H9 (cell line): ENCODE data around the gene NRP1. TPM values are rescaled to one million over a fixed set of nuclear protein-coding genes. Genes with fewer than 3 reads are reported as not detected.

Experiments used
- DNase-seq: peaks from one replicate; pipeline ENCODE4 v3.0.0-alpha.2; 2017
- H2AFZ ChIP-seq: one replicate; pipeline ENCODE4 v1.6.1; 2013; ENCODE audit warnings: mild to moderate bottlenecking, low read length, control low read depth, moderate library complexity
- H2AK5ac ChIP-seq: 2 replicates; pipeline ENCODE4 v1.6.1; 2013; ENCODE audit warnings: low read length, control low read depth, mixed read lengths; ENCODE audit not compliant: insufficient read length
- H2BK120ac ChIP-seq: one replicate; pipeline ENCODE4 v1.6.1; 2013; ENCODE audit warnings: low read depth, mild to moderate bottlenecking, low read length, control low read depth, inconsistent platforms; ENCODE audit not compliant: poor library complexity, severe bottlenecking
- H2BK12ac ChIP-seq: 2 replicates; pipeline ENCODE4 v1.6.1; 2013; ENCODE audit warnings: low read length, control low read depth, mixed read lengths, low read depth; ENCODE audit not compliant: insufficient read length
- H2BK15ac ChIP-seq: 2 replicates; pipeline ENCODE4 v1.6.1; 2013; ENCODE audit warnings: low read depth, low read length, control low read depth
- H2BK20ac ChIP-seq: one replicate; pipeline ENCODE4 v1.6.1; 2013; ENCODE audit warnings: low read depth, mild to moderate bottlenecking, low read length, control low read depth, inconsistent platforms; ENCODE audit not compliant: poor library complexity, severe bottlenecking
- H2BK5ac ChIP-seq: 2 replicates; pipeline ENCODE4 v1.6.1; 2013; ENCODE audit warnings: low read length, control low read depth, mixed read lengths; ENCODE audit not compliant: insufficient read length
- H3K14ac ChIP-seq: 2 replicates; pipeline ENCODE4 v1.6.1; 2013; ENCODE audit warnings: low read length, control low read depth; ENCODE audit not compliant: insufficient read depth
- H3K18ac ChIP-seq: 2 replicates; pipeline ENCODE4 v1.6.1; 2013; ENCODE audit warnings: low read depth, mild to moderate bottlenecking, mixed read lengths, low read length, control low read depth; ENCODE audit not compliant: insufficient read length
- H3K23ac ChIP-seq: 2 replicates; pipeline ENCODE4 v1.6.1; 2013; ENCODE audit warnings: low read length, control low read depth, mixed read lengths, low read depth; ENCODE audit not compliant: insufficient read length
- H3K23me2 ChIP-seq: 2 replicates; pipeline ENCODE4 v1.6.1; 2013; ENCODE audit warnings: low read depth, mild to moderate bottlenecking, mixed read lengths, low read length, control low read depth; ENCODE audit not compliant: insufficient read length, poor library complexity, severe bottlenecking
- H3K27ac ChIP-seq: 2 replicates; pipeline ENCODE4 v1.5.1; 2013; ENCODE audit warnings: low read length, control low read depth, mixed read lengths, low read depth; ENCODE audit not compliant: insufficient read length
- H3K27me3 ChIP-seq: 2 replicates; pipeline ENCODE4 v1.6.1; 2013; ENCODE audit warnings: low read length, control low read depth, inconsistent platforms; ENCODE audit not compliant: insufficient read depth
- H3K4ac ChIP-seq: 2 replicates; pipeline ENCODE4 v1.6.1; 2013; ENCODE audit warnings: low read depth, mild to moderate bottlenecking, control low read depth, inconsistent platforms, low read length, moderate library complexity
- H3K4me1 ChIP-seq: 2 replicates; pipeline ENCODE4 v1.6.1; 2013; ENCODE audit warnings: low read length, control low read depth, inconsistent platforms; ENCODE audit not compliant: insufficient read depth
- H3K4me2 ChIP-seq: 2 replicates; pipeline ENCODE4 v1.6.1; 2013; ENCODE audit warnings: low read length, control low read depth, mixed read lengths; ENCODE audit not compliant: insufficient read length, insufficient read depth
- H3K56ac ChIP-seq: 2 replicates; pipeline ENCODE4 v1.6.1; 2013; ENCODE audit warnings: low read depth, mild to moderate bottlenecking, mixed read lengths, low read length, control low read depth; ENCODE audit not compliant: insufficient read length
- H3K79me1 ChIP-seq: 2 replicates; pipeline ENCODE4 v1.6.1; 2013; ENCODE audit warnings: low read depth, mild to moderate bottlenecking, moderate library complexity, low read length, control low read depth, inconsistent platforms; ENCODE audit not compliant: insufficient read depth, poor library complexity, severe bottlenecking
- H3K79me2 ChIP-seq: 2 replicates; pipeline ENCODE4 v1.6.1; 2013; ENCODE audit warnings: low read length, control low read depth, inconsistent platforms; ENCODE audit not compliant: insufficient read depth
- H3K9ac ChIP-seq: 2 replicates; pipeline ENCODE4 v1.6.1; 2013; ENCODE audit warnings: low read length, control low read depth, mixed read lengths; ENCODE audit not compliant: insufficient read length; ENCODE audit errors: extremely low read depth
- H3K9me3 ChIP-seq: one replicate; pipeline ENCODE4 v1.6.1; 2013; ENCODE audit warnings: low read depth, low read length, inconsistent platforms; ENCODE audit not compliant: control insufficient read depth
- H3T11ph ChIP-seq: one replicate; pipeline ENCODE4 v1.6.1; 2013; ENCODE audit warnings: mild to moderate bottlenecking, low read length, control low read depth, inconsistent platforms
- H4K20me1 ChIP-seq: one replicate; pipeline ENCODE4 v1.6.1; 2013; ENCODE audit not compliant: control insufficient read depth, insufficient read length, insufficient read depth
- H4K5ac ChIP-seq: 2 replicates; pipeline ENCODE4 v1.6.1; 2013; ENCODE audit warnings: low read depth, mild to moderate bottlenecking, mixed read lengths, low read length, control low read depth; ENCODE audit not compliant: insufficient read length
- H4K8ac ChIP-seq: replicated peaks from 2 replicates; pipeline ENCODE4 v1.6.1; 2013; ENCODE audit warnings: low read length, control low read depth, mixed read lengths, low read depth; ENCODE audit not compliant: insufficient read length
- H4K91ac ChIP-seq: 2 replicates; pipeline ENCODE4 v1.6.1; 2013; ENCODE audit warnings: low read depth, mild to moderate bottlenecking, moderate library complexity, mixed read lengths, low read length, control low read depth; ENCODE audit not compliant: insufficient read length
- H3K27ac Mint-ChIP-seq, 3 experiments: 2 replicates in 2 of 3; 3 replicates in 1 of 3; pipeline ENCODE4 v1.8.0; 2020 to 2021; ENCODE audit warnings: mixed read lengths in 3 of 3, mild to moderate bottlenecking in 1 of 3, moderate library complexity in 1 of 3
- H3K27me3 Mint-ChIP-seq: 2 replicates; pipeline ENCODE4 v1.8.0; 2021; ENCODE audit warnings: low read depth, mild to moderate bottlenecking, moderate library complexity, mixed read lengths
- H3K36me3 Mint-ChIP-seq, 3 experiments: 2 replicates in 2 of 3; 3 replicates in 1 of 3; pipeline ENCODE4 v1.8.0; 2020 to 2021; ENCODE audit warnings: low read depth in 3 of 3, mixed read lengths in 3 of 3; ENCODE audit not compliant: insufficient read depth in 1 of 3
- H3K4me1 Mint-ChIP-seq, 2 experiments: 2 replicates each; pipeline ENCODE4 v1.8.0; 2020; ENCODE audit warnings: mixed read lengths in 2 of 2
- H3K4me3 Mint-ChIP-seq, 2 experiments: 2 replicates in 1 of 2; 3 replicates in 1 of 2; pipeline ENCODE4 v1.8.0; 2020 to 2021; ENCODE audit warnings: mild to moderate bottlenecking in 2 of 2, mixed read lengths in 2 of 2, moderate library complexity in 1 of 2
- H3K9me3 Mint-ChIP-seq, 2 experiments: 2 replicates in 1 of 2; 3 replicates in 1 of 2; pipeline ENCODE4 v1.8.0; 2020; ENCODE audit warnings: mild to moderate bottlenecking in 2 of 2, mixed read lengths in 2 of 2, moderate library complexity in 1 of 2
- CTCF ChIP-seq: fragments of 200-600 bp; sonication (generic); conservative IDR thresholded peaks from 3 replicates; pipeline ENCODE4 v1.8.0; 2021; ENCODE audit warnings: antibody characterized with exemption, mild to moderate bottlenecking
- WGBS: extraction: QIAGEN DNeasy Blood & Tissue Kit; methylation state at CpG from one replicate; pipeline ENCODE4 v1.1.7; 2013; ENCODE audit warnings: missing lambda C conversion rate, low lambda C conversion rate, mixed read lengths; ENCODE audit not compliant: insufficient read length; ENCODE audit errors: extremely low coverage; 5-methylcytosine and 5-hydroxymethylcytosine counted together
- total RNA-seq: library from RNA; stranded (reverse); gene quantifications from 2 replicates; pipeline ENCODE4 v1.2.1, GENCODE V29; 2021

Gene NRP1
- total RNA-seq, 1 experiment from 2014 or later = 4.6 TPM

- no peaks in the 10 kb centered on the region for H3K79me1 ChIP-seq
- H4K8ac ChIP-seq = no peak overlapping the region
- no peak overlapping the region for H2BK5ac ChIP-seq
- no peak overlapping the region for H4K5ac ChIP-seq
- Mint-ChIP-seq H3K27me3 (no peaks in the 10 kb centered on the region), H3K9me3 (no peaks in the 10 kb centered on the region), H3K27ac (0 out of 7 replicates have a peak overlapping the region, but pooled peaks of 1 of the 3 experiments have one; percentile 4), H3K4me1 (peaks cover 17 to 25% of the 10 kb centered on the region in 2 experiments), H3K36me3 (no peaks in the 10 kb centered on the region), H3K4me3 (no peak overlapping the region)
- no peak overlapping the region for H3K9ac ChIP-seq
- no peak overlapping the region for H3K4me2 ChIP-seq
- no CpG with 5 or more reads among the region's 3 CpGs for WGBS
- no peak overlapping the region for H3K56ac ChIP-seq
- no peak overlapping the region for H3K27ac ChIP-seq
- H3K23me2 ChIP-seq = no peaks in the 10 kb centered on the region
- no peak overlapping the region for H4K91ac ChIP-seq
- no peaks in the 10 kb centered on the region for H3K9me3 ChIP-seq
- no peak overlapping the region for H2BK15ac ChIP-seq
- H2BK12ac ChIP-seq = no peak overlapping the region
- no peak overlapping the region for H3K14ac ChIP-seq
- H4K20me1 ChIP-seq = no peaks in the 10 kb centered on the region
- no peak overlapping the region for H3K4ac ChIP-seq
- H3T11ph ChIP-seq = no peak overlapping the region
- no peaks in the 10 kb centered on the region for H3K79me2 ChIP-seq
- no peak overlapping the region for H3K23ac ChIP-seq
- no peak overlapping the region for H3K18ac ChIP-seq
- H2AK5ac ChIP-seq = no peak overlapping the region
- H3K4me1 ChIP-seq = peaks cover 4% of the 10 kb centered on the region; the same call in 1 of the 2 replicates
- no peak overlapping the region for H2BK120ac ChIP-seq
- no peak overlapping the region for H2AFZ ChIP-seq
- no peak for TF ChIP-seq CTCF
- H2BK20ac ChIP-seq = no peak overlapping the region
- no peak for DNase-seq
- H3K27me3 ChIP-seq = no peaks in the 10 kb centered on the region
Measured at GRCh38 chr10:33178026-33178755, 156.3 kb downstream of the NRP1 start.
